HCT116 (cell line): Measurements from ENCODE around the gene RBM33. TPM values are rescaled to one million over a fixed set of nuclear protein-coding genes. Genes with fewer than 3 reads are reported as not detected.

Experiments used
- ATAC-seq: fragments of 200-7000 bp; cut with Tn5 transposase; 2 replicates; pipeline ENCODE4 v1.9.1; 2020; ENCODE audit warnings: mild to moderate bottlenecking, moderate library complexity
- BruUV-seq: library from RNA; stranded (reverse); fragments of 400-500 nt; replicated peaks from 2 replicates; lab custom pipeline; 2021; lab: Mats Ljungman, UMichigan
- CTCF ChIA-PET: fragments of 300-600 bp; sonication (Branson Sonifier 250); formaldehyde crosslinking; loops from one replicate; lab custom pipeline; 2021; ENCODE audit warnings: antibody characterized with exemption; lab: Charles Lee
- POLR2A ChIA-PET: fragments of 300-600, 350-600 bp; sonication (Branson Sonifier 250); formaldehyde crosslinking; loops from one replicate; lab custom pipeline; 2021; ENCODE audit warnings: antibody characterized with exemption; lab: Charles Lee
- RAD21 ChIA-PET, 2 experiments: fragments of 300-600 bp; sonication (Branson Sonifier 250); formaldehyde crosslinking; loops; one replicate each; lab custom pipeline; 2023; ENCODE audit warnings: low total read pairs in 2 of 2; ENCODE audit not compliant: uncharacterized antibody in 2 of 2, unreplicated experiment in 2 of 2, low non-redundant PET in 1 of 2; lab: Charles Lee
- DNase-seq: peaks from one replicate; pipeline ENCODE4 v3.0.0-alpha.2; 2010; ENCODE audit warnings: low read depth, low spot score
- H2AFZ ChIP-seq: fragments of 200-600 bp; shearing (Covaris generic), sonication (generic); 2 replicates; pipeline ENCODE4 v1.6.1; 2017; ENCODE audit warnings: low read depth, mixed run types, mixed read lengths, antibody characterized with exemption, low read length; ENCODE audit not compliant: poor library complexity, severe bottlenecking
- H3K27ac ChIP-seq: 2 replicates; pipeline ENCODE4 v1.5.1; 2012; ENCODE audit warnings: low read depth, low read length
- H3K27me3 ChIP-seq: fragments of 200-600 bp; sonication (generic); 2 replicates; pipeline ENCODE4 v1.6.1; 2016; ENCODE audit warnings: mixed run types, low read length, mixed read lengths; ENCODE audit not compliant: insufficient read depth
- H3K36me3 ChIP-seq, 2 experiments: fragments of 200-500 bp in 1 of 2; fragments of 200-600 bp in 1 of 2; sonication (Bioruptor generic) in 1 of 2; sonication (generic) in 1 of 2; 2 replicates each; pipeline versions ENCODE4 v1.5.1 to v1.6.1; 2014 to 2016; ENCODE audit warnings: low read length in 2 of 2, inconsistent platforms in 1 of 2, mixed read lengths in 1 of 2, mixed run types in 1 of 2; ENCODE audit not compliant: insufficient read depth in 2 of 2, control insufficient read depth in 1 of 2
- H3K4me1 ChIP-seq, 2 experiments: fragments of 200-600 bp in 1 of 2; sonication (generic) in 1 of 2; 2 replicates each; pipeline versions ENCODE4 v1.5.1 to v1.6.1; 2012 to 2017; ENCODE audit warnings: low read length in 2 of 2, inconsistent platforms in 1 of 2, mild to moderate bottlenecking in 1 of 2, mixed read lengths in 1 of 2, mixed run types in 1 of 2, moderate library complexity in 1 of 2; ENCODE audit not compliant: insufficient read depth in 2 of 2, control insufficient read depth in 1 of 2
- H3K4me2 ChIP-seq: fragments of 200-600 bp; sonication (generic); 2 replicates; pipeline ENCODE4 v1.6.1; 2017; ENCODE audit warnings: mixed run types, low read length, mixed read lengths
- H3K4me3 ChIP-seq, 2 experiments: fragments of 200-600 bp in 1 of 2; sonication (generic) in 1 of 2; replicated peaks in 1 of 2; 2 replicates each; pipeline ENCODE4 v1.5.1; 2011 to 2016; ENCODE audit warnings: low read length in 2 of 2, control low read depth in 1 of 2, low read depth in 1 of 2, mild to moderate bottlenecking in 1 of 2, mixed read lengths in 1 of 2, mixed run types in 1 of 2
- H3K79me2 ChIP-seq: fragments of 200-600 bp; sonication (generic); 2 replicates; pipeline ENCODE4 v1.6.1; 2017; ENCODE audit warnings: mild to moderate bottlenecking, mixed run types, low read length, moderate library complexity, mixed read lengths; ENCODE audit not compliant: insufficient read depth
- H3K9ac ChIP-seq: fragments of 200-600 bp; sonication (generic); 2 replicates; pipeline ENCODE4 v1.6.1; 2016; ENCODE audit warnings: low read length, mixed read lengths
- H3K9me2 ChIP-seq: fragments of 200-600 bp; sonication (generic), shearing (Covaris generic); 2 replicates; pipeline ENCODE4 v1.6.1; 2017; ENCODE audit warnings: mixed run types, mild to moderate bottlenecking, moderate library complexity; ENCODE audit not compliant: insufficient read depth
- H3K9me3 ChIP-seq, 2 experiments: fragments of 200-500 bp in 1 of 2; fragments of 200-600 bp in 1 of 2; sonication (Bioruptor generic) in 1 of 2; sonication (generic) in 1 of 2; 2 replicates each; pipeline ENCODE4 v1.6.1; 2014 to 2017; ENCODE audit warnings: low read length in 2 of 2, mixed read lengths in 2 of 2, inconsistent platforms in 1 of 2, low read depth in 1 of 2, mild to moderate bottlenecking in 1 of 2, mixed run types in 1 of 2, moderate library complexity in 1 of 2; ENCODE audit not compliant: control insufficient read depth in 1 of 2, insufficient read depth in 1 of 2
- H4K20me1 ChIP-seq: fragments of 200-600 bp; sonication (generic), shearing (Covaris generic); 2 replicates; pipeline ENCODE4 v1.6.1; 2017; ENCODE audit warnings: mixed run types, mild to moderate bottlenecking, moderate library complexity; ENCODE audit not compliant: insufficient read depth
- ATF3 ChIP-seq: IDR thresholded peaks from 2 replicates; pipeline ENCODE4 v1.6.1; 2012
- CBX3 ChIP-seq: IDR thresholded peaks from 2 replicates; pipeline ENCODE4 v1.6.1; 2012; ENCODE audit warnings: low read depth
- CEBPB ChIP-seq: IDR thresholded peaks from 2 replicates; pipeline ENCODE4 v1.6.1; 2012; ENCODE audit warnings: low read depth
- CTCF ChIP-seq, 3 experiments: fragments of 200-600 bp in 1 of 3; sonication (generic) in 1 of 3; IDR thresholded peaks in 2 of 3; conservative IDR thresholded peaks in 1 of 3; 2 replicates each; pipeline ENCODE4 v1.5.1; 2012 to 2017; ENCODE audit warnings: low read depth in 2 of 3, low read length in 2 of 3, antibody characterized with exemption in 1 of 3, borderline replicate concordance in 1 of 3, control low read depth in 1 of 3, mild to moderate bottlenecking in 1 of 3, mixed read lengths in 1 of 3, mixed run types in 1 of 3, moderate library complexity in 1 of 3; ENCODE audit not compliant: insufficient read depth in 1 of 3
- EGR1 ChIP-seq: IDR thresholded peaks from 2 replicates; pipeline ENCODE4 v1.6.1; 2012; ENCODE audit warnings: low read depth
- ELF1 ChIP-seq: IDR thresholded peaks from 2 replicates; pipeline ENCODE4 v1.6.1; 2012; ENCODE audit warnings: low read depth, borderline replicate concordance
- EZH2 ChIP-seq: fragments of 200-600 bp; sonication (generic); IDR thresholded peaks from 2 replicates; pipeline ENCODE4 v1.6.1; 2017; ENCODE audit warnings: antibody characterized with exemption, mixed run types
- EZH2phosphoT487 ChIP-seq: fragments of 200-600 bp; IDR thresholded peaks from 2 replicates; pipeline ENCODE4 v1.6.1; 2018; ENCODE audit warnings: antibody characterized with exemption, borderline replicate concordance
- FOSL1 ChIP-seq: IDR thresholded peaks from 2 replicates; pipeline ENCODE4 v1.6.1; 2012; ENCODE audit warnings: low read depth
- JUND ChIP-seq: IDR thresholded peaks from 2 replicates; pipeline ENCODE4 v1.6.1; 2012
- MAX ChIP-seq: IDR thresholded peaks from 2 replicates; pipeline ENCODE4 v1.6.1; 2012
- POLR2A ChIP-seq: IDR thresholded peaks from 2 replicates; pipeline ENCODE4 v1.7.0; 2011; ENCODE audit warnings: borderline replicate concordance; ENCODE audit not compliant: insufficient read depth, insufficient read length; ENCODE audit errors: extremely low read depth
- RAD21 ChIP-seq: IDR thresholded peaks from 2 replicates; pipeline ENCODE4 v1.6.1; 2012; ENCODE audit warnings: low read depth, mild to moderate bottlenecking
- REST ChIP-seq: IDR thresholded peaks from 2 replicates; pipeline ENCODE4 v1.6.1; 2012; ENCODE audit warnings: low read depth
- SIN3A ChIP-seq: IDR thresholded peaks from 2 replicates; pipeline ENCODE4 v1.6.1; 2012; ENCODE audit warnings: low read depth
- SP1 ChIP-seq: IDR thresholded peaks from 2 replicates; pipeline ENCODE4 v1.6.1; 2012; ENCODE audit warnings: low read depth
- SRF ChIP-seq: IDR thresholded peaks from 2 replicates; pipeline ENCODE4 v1.6.1; 2012; ENCODE audit warnings: low read depth
- TCF7L2 ChIP-seq: IDR thresholded peaks from 2 replicates; pipeline ENCODE4 v1.7.0; 2011; ENCODE audit warnings: borderline replicate concordance, inconsistent platforms; ENCODE audit not compliant: insufficient read depth, insufficient read length; ENCODE audit errors: extremely low read depth
- ZFX ChIP-seq: fragments of 450-650 bp; IDR thresholded peaks from 2 replicates; pipeline ENCODE4 v1.6.1; 2017
- ZNF274 ChIP-seq: fragments of 200-500 bp; sonication (Bioruptor generic); IDR thresholded peaks from 2 replicates; pipeline ENCODE4 v1.6.1; 2014; ENCODE audit warnings: mild to moderate bottlenecking, low read depth, low read length, inconsistent platforms
- intact Hi-C: fragments of 100-400 bp; cut with micrococcal nuclease; formaldehyde crosslinking; loops from 2 replicates; pipeline ENCODE4 v1.10.0; 2022
- total RNA-seq: library from RNA; stranded (reverse); gene quantifications from one replicate; pipeline ENCODE4 v1.2.1, GENCODE V29; 2021; ENCODE audit not compliant: unreplicated experiment

The RBM33 gene
- total RNA-seq, 1 experiment from 2014 or later = 64.3 TPM

GRCh38 chr7:155721056-155721455 lies 76.6 kb downstream of the RBM33 start (continued):
- TF ChIP-seq SIN3A (no peak), ZFX (no peak), CTCF (IDR thresholded peaks at IDR 0.05 in 2 of 3, conservative IDR thresholded peaks at IDR 0.05 in 1 of 3; ENCODE audit: borderline replicate concordance in 1 of 3, insufficient read depth in 1 of 3, low read depth in 2 of 3, low read length in 2 of 3) (no peak), SP1 (no peak), SRF (no peak)
- TF ChIP-seq, all 23 proteins: peak for 0

- Histone ChIP-seq H2AFZ (no peak overlapping the region), H3K36me3 (peaks cover 0 to 3% of the 10 kb centered on the region in 2 experiments; a peak in 2 of 4 replicates), H3K9me2 (no peaks in the 10 kb centered on the region), H3K4me2 (no peak overlapping the region), H3K4me1 (no peaks in the 10 kb centered on the region), H3K27ac (no peak overlapping the region), H3K9ac (no peak overlapping the region), H3K79me2 (peaks cover 70% of the 10 kb centered on the region), H3K4me3 (no peak overlapping the region), H3K27me3 (no peaks in the 10 kb centered on the region), H4K20me1 (peaks cover 12% of the 10 kb centered on the region; the same call in 1 of the 2 replicates), H3K9me3 (no peaks in the 10 kb centered on the region)
- RAD21 ChIA-PET = no interaction called here
- CTCF ChIA-PET = interaction anchor here (1.6 kb wide), 1 partner anchor 123 kb away, joined by 5 read pairs; no protein-coding TSS in a partner anchor
- intact Hi-C loops = no loop called here
- POLR2A ChIA-PET = no interaction called here
- ATAC-seq (no peak), DNase-seq (no peak)
- BruUV-seq = no TSS peak
- TF ChIP-seq CTCF (IDR thresholded peaks at IDR 0.05 in 2 of 3, conservative IDR thresholded peaks at IDR 0.05 in 1 of 3; ENCODE audit: borderline replicate concordance in 1 of 3, insufficient read depth in 1 of 3, low read depth in 2 of 3, low read length in 2 of 3) (no peak), ZNF274 (no peak), JUND (no peak), POLR2A (no peak), EGR1 (no peak), TCF7L2 (no peak), CBX3 (no peak), MAX (no peak), EZH2phosphoT487 (no peak), ZFX (no peak), EZH2 (no peak), FOSL1 (no peak), RAD21 (no peak), CEBPB (no peak), SP1 (no peak), ELF1 (no peak), ATF3 (no peak), REST (no peak)
These were observed 77.7 kb downstream of the RBM33 start for GRCh38 chr7:155722118-155722517.
